ENCODE measurements around the gene VPS37B.

Gene VPS37B

GRCh38 chr12:122937622-122938091 lies 41.7 kb upstream of the VPS37B start:
- Histone ChIP-seq H3K27me3 (no peaks in the 10 kb centered on the region), H3K4me3 (ENCODE audit: low read depth, low read length) (no peak overlapping the region), H3K36me3 (no peaks in the 10 kb centered on the region), H3K4me1 (no peaks in the 10 kb centered on the region), H3K9me3 (no peaks in the 10 kb centered on the region)
- no peak for DNase-seq
- TF ChIP-seq, protein P1, sequence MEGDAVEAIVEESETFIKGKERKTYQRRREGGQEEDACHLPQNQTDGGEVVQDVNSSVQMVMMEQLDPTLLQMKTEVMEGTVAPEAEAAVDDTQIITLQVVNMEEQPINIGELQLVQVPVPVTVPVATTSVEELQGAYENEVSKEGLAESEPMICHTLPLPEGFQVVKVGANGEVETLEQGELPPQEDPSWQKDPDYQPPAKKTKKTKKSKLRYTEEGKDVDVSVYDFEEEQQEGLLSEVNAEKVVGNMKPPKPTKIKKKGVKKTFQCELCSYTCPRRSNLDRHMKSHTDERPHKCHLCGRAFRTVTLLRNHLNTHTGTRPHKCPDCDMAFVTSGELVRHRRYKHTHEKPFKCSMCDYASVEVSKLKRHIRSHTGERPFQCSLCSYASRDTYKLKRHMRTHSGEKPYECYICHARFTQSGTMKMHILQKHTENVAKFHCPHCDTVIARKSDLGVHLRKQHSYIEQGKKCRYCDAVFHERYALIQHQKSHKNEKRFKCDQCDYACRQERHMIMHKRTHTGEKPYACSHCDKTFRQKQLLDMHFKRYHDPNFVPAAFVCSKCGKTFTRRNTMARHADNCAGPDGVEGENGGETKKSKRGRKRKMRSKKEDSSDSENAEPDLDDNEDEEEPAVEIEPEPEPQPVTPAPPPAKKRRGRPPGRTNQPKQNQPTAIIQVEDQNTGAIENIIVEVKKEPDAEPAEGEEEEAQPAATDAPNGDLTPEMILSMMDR (IDR thresholded peaks at IDR 0.05; ENCODE audit: low read depth, low read length): no peak

DNA sequence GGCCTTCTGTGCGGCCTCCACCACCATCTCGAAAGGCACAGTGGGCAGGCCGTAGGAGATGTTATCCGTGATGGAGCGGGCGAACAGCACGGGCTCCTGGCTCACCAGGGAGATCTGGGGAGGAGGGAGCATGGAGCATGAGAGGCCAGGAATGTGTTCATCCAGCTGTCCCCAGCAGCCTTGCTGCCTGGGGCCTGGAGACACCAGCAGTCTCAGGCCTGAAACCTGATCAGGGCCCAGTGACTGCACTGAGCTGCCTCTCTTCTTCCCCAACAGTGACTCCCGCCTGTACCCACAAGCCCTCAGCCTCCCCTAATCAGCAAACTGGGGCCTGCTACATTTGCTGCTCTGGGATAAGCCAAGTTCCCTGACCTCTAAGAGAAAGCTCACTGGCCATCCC lies 39.4 kb upstream of the VPS37B start:
- DNase-seq: no peak
- Histone ChIP-seq H3K4me1 (no peaks in the 10 kb centered on the region), H3K4me3 (ENCODE audit: low read depth, low read length) (no peak overlapping the region), H3K9me3 (no peaks in the 10 kb centered on the region), H3K27me3 (no peaks in the 10 kb centered on the region), H3K36me3 (no peaks in the 10 kb centered on the region)
- TF ChIP-seq, protein P1 (IDR thresholded peaks at IDR 0.05; ENCODE audit: low read depth, low read length): no peak

DNA sequence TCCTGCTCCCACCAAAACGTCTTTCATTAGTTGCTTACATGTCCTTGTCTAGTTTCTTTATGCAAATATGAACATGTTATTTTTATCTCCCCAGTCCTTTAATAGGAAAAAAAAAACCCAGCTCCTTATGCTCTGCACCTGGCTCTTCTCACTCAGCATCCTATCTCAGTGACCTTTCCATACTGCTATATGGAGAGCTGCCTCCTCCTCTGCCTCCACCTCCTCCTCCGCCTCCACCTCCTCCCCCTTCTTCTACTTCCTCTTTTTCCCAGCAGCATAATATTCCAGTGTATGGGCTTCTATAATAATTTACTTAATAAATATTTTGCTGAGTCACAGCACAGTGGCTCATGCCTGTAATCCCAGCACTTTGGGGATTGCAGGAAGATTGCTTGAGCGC lies 38.8 kb upstream of the VPS37B start:
- DNase-seq: no peak
- Histone ChIP-seq H3K9me3 (no peaks in the 10 kb centered on the region), H3K4me1 (no peaks in the 10 kb centered on the region), H3K27me3 (no peaks in the 10 kb centered on the region), H3K4me3 (ENCODE audit: low read depth, low read length) (no peak overlapping the region), H3K36me3 (no peaks in the 10 kb centered on the region)
- TF ChIP-seq, protein P1 (IDR thresholded peaks at IDR 0.05; ENCODE audit: low read depth, low read length): no peak

DNA sequence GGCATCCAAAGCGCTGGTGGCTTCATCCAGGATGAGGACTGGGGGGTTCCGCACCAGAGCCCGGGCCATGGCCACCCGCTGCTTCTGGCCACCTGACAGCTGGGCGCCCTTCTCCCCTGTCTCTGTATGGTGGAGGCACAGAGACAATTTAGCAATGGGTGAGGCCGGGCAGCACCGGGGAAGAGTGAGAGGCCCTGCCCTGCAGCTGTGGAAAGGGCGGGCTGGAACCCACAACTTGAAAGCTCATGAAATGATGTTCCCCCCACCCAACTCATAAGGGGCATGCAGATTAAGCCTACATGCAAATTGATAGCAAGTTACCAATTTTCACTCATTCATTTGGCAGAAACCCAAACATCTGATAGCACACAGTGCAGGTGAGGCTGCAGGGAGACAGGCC lies 36.3 kb upstream of the VPS37B start:
- DNase-seq: no peak
- Histone ChIP-seq H3K36me3 (no peaks in the 10 kb centered on the region), H3K4me3 (ENCODE audit: low read depth, low read length) (no peak overlapping the region), H3K9me3 (no peaks in the 10 kb centered on the region), H3K4me1 (no peaks in the 10 kb centered on the region), H3K27me3 (no peaks in the 10 kb centered on the region)
- TF ChIP-seq, protein P1 (IDR thresholded peaks at IDR 0.05; ENCODE audit: low read depth, low read length): no peak

- Histone ChIP-seq H3K36me3 (no peaks in the 10 kb centered on the region), H3K27me3 (no peaks in the 10 kb centered on the region), H3K4me1 (no peaks in the 10 kb centered on the region), H3K4me3 (ENCODE audit: low read depth, low read length) (no peak overlapping the region), H3K9me3 (no peaks in the 10 kb centered on the region; the same call in 1 of the 2 replicates)
- DNase-seq: no peak
- TF ChIP-seq, protein P1 (IDR thresholded peaks at IDR 0.05; ENCODE audit: low read depth, low read length): no peak
Measured at GRCh38 chr12:122929812-122930211, 33.9 kb upstream of the VPS37B start.

DNA sequence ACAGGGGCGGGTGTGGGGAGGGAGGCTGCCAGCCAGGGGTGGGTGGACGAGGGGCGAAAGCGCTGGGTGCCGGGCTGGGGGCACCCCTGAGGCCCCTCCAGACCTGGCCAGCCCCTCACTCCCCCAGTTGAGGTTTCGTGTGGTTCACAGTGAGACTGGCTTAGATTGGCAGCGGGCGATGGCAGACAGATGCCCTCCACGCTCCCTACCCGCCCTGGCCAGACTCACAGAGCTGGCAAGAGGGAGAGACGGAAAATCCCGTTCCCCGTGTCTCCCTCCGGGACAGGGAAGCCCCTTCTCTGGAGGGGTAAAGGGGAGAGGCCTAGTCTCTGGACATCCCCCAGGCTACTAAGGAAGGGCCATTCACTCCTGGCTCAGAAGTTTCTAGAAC lies 33.2 kb upstream of the VPS37B start:
- H3K36me3 ChIP-seq: no peaks in the 10 kb centered on the region
- no peak for DNase-seq
- H3K4me3 ChIP-seq (ENCODE audit: low read depth, low read length): no peak overlapping the region
- H3K27me3 ChIP-seq: no peaks in the 10 kb centered on the region
- no peaks in the 10 kb centered on the region; the same call in 1 of the 2 replicates for H3K9me3 ChIP-seq
- TF ChIP-seq, protein P1 (IDR thresholded peaks at IDR 0.05; ENCODE audit: low read depth, low read length): no peak
- no peaks in the 10 kb centered on the region for H3K4me1 ChIP-seq

Measured in BE2C (cell line).